ENCODE data around the gene ANKMY1. TPM values are rescaled to one million over a fixed set of nuclear protein-coding genes. Genes with fewer than 3 reads are reported as not detected.

ANKMY1 gene
- polyA plus RNA-seq, 1 experiment: 2.9 TPM

DNA sequence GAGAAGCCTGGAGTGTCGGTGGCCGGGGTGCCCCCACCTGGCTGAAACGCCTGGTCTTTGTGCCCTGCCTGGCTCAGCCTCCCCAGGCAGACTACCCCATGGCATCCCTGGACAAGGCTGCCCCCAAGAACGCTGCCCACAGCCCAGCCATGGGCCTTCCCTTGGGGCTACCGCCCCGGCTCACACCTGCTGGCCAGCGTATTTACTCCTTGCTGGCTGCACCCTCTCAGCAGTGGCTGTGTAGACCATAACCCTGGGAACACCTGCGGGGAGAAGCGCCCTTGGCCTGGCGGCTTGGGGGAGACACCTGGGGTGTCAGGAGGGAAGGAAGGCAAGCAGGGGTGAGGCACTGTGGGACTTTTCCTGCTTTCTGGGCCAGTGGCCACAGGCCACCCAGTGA lies 46.1 kb upstream of the ANKMY1 start:
- Histone ChIP-seq H3K27me3 (ENCODE audit: control insufficient read depth, insufficient read depth, low read length) (no peaks in the 10 kb centered on the region), H3K9me3 (ENCODE audit: control insufficient read depth, insufficient read depth, low read length) (no peaks in the 10 kb centered on the region; the same call in 1 of the 2 replicates), H3K4me3 (ENCODE audit: low read depth, low read length) (no peak overlapping the region), H3K27ac (ENCODE audit: low read depth, low read length) (no peak overlapping the region)
- TF ChIP-seq, protein P1, sequence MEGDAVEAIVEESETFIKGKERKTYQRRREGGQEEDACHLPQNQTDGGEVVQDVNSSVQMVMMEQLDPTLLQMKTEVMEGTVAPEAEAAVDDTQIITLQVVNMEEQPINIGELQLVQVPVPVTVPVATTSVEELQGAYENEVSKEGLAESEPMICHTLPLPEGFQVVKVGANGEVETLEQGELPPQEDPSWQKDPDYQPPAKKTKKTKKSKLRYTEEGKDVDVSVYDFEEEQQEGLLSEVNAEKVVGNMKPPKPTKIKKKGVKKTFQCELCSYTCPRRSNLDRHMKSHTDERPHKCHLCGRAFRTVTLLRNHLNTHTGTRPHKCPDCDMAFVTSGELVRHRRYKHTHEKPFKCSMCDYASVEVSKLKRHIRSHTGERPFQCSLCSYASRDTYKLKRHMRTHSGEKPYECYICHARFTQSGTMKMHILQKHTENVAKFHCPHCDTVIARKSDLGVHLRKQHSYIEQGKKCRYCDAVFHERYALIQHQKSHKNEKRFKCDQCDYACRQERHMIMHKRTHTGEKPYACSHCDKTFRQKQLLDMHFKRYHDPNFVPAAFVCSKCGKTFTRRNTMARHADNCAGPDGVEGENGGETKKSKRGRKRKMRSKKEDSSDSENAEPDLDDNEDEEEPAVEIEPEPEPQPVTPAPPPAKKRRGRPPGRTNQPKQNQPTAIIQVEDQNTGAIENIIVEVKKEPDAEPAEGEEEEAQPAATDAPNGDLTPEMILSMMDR (IDR thresholded peaks at IDR 0.05; ENCODE audit: low read depth, low read length): no peak
- ChIA-PET CTCF (interaction anchor here (1.4 kb wide), 1 partner anchor 237 kb away, joined by 4 read pairs; no protein-coding TSS in a partner anchor), POLR2A (no interaction called here)
- DNase-seq (ENCODE audit: low read depth, low spot score): no peak

DNA sequence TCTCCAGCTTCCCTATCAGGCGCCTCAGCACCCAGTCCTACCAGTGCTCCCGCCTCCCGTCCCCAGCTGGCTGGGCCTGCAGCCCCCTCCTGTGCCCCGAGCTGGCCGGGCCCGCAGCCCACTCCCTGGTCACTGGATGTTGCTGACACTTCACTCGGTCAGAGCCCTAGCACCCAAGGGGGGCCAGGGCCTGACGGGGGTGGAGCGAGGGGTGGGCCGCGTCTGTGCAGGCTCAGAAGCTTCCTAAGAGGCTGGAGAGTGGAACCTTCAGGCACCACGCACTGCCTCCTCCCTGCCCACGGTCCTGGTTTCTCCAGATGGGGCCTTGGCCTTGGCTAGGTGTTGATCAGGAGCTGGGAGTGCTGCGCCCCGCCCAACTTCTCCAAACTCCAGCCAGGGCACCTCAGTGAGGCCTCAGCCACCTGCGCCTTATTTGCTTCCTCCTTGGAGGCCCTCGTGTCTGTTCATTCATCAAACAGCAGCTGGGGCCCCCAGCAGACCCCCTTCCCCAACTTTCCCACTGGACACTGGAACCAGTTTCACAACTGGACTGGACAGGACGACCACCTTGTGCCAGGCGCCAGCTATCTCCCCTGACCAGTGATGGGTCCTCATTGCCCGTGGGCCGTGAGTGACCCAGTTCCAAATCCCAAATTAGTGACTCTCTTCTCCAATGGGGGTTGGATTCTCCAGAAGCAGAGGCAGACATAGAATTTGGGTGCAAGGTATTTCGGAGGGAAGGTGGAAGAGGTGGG lies 45.5 kb upstream of the ANKMY1 start:
- Histone ChIP-seq H3K9me3 (ENCODE audit: control insufficient read depth, insufficient read depth, low read length) (no peaks in the 10 kb centered on the region; the same call in 1 of the 2 replicates), H3K4me3 (ENCODE audit: low read depth, low read length) (no peak overlapping the region), H3K27ac (ENCODE audit: low read depth, low read length) (no peak overlapping the region), H3K27me3 (ENCODE audit: control insufficient read depth, insufficient read depth, low read length) (no peaks in the 10 kb centered on the region)
- CTCF ChIA-PET: no interaction called here
- no peak for DNase-seq (ENCODE audit: low read depth, low spot score)
- POLR2A ChIA-PET: no interaction called here
- TF ChIP-seq, protein P1 (IDR thresholded peaks at IDR 0.05; ENCODE audit: low read depth, low read length): no peak

DNA sequence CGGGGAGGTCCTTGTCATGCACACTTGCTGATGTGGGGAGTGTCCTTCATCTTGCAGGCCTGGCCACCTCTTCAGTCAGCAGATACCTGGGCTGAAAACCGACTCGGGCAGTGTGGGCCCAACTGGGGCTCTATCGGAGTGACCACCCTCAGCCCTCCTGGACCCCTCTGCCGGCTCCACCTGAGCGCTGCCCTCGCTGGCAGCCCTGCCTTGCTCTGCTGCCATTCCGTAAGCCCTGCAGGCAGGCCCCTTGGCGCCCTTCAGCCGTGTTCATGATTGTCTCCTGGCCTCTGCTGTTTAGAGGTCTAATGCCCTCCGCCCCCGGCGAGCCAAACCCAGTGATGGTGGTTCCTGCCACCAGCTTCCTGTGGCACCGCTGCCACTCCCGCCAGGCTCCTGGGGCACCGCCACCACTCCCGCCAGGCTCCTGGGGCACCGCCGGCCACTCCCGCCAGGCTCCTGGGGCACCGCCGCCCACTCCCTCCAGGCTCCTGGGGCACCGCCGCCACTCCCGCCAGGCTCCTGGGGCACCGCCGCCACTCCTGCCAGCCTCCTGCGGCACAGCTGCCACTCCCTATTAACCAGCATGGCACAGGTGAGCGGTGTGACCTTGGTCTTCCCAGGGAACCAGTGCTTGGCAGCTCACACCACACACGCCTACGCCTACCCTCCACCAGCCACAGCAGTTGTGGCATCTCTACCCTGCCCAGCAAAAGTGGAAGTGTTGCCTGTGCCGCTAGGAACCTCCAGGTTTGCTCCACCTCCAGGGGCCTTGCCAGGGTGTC lies 44.7 kb upstream of the ANKMY1 start:
- CTCF ChIA-PET: no interaction called here
- no peak for DNase-seq (ENCODE audit: low read depth, low spot score)

DNA sequence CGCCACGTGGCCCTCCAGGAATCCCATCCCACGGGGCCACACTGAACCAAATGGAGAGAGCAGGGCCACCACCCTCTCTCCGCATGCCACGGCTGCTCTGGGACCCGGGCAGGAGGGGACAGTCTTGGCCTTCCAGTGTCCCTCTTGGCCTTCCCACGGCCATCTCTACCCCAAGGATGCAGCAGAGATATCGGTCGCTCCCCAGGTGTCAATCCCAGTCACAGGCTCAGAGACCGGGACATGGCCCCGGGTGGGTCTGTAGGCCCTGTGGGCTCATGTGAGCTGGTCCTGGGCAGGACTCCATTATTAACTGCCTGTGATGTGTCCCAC lies 44.0 kb upstream of the ANKMY1 start:
- ChIA-PET POLR2A (interaction anchor here (0.6 kb wide), 1 partner anchor 35 kb away, joined by 3 read pairs; no protein-coding TSS in a partner anchor), CTCF (no interaction called here)
- TF ChIP-seq, protein P1 (IDR thresholded peaks at IDR 0.05; ENCODE audit: low read depth, low read length): no peak

More for the DNA sequence above, 44.7 kb upstream of the ANKMY1 start:
- TF ChIP-seq, protein P1 (IDR thresholded peaks at IDR 0.05; ENCODE audit: low read depth, low read length): no peak
- Histone ChIP-seq H3K27ac (ENCODE audit: low read depth, low read length) (no peak overlapping the region), H3K27me3 (ENCODE audit: control insufficient read depth, insufficient read depth, low read length) (no peaks in the 10 kb centered on the region), H3K4me3 (ENCODE audit: low read depth, low read length) (no peak overlapping the region), H3K9me3 (ENCODE audit: control insufficient read depth, insufficient read depth, low read length) (no peaks in the 10 kb centered on the region; the same call in 1 of the 2 replicates)
- POLR2A ChIA-PET: interaction anchor here (0.6 kb wide), 1 partner anchor 36 kb away, joined by 3 read pairs; no protein-coding TSS in a partner anchor

More for the DNA sequence above, 44.0 kb upstream of the ANKMY1 start:
- H3K9me3 ChIP-seq (ENCODE audit: control insufficient read depth, insufficient read depth, low read length): no peaks in the 10 kb centered on the region; the same call in 1 of the 2 replicates
- DNase-seq (ENCODE audit: low read depth, low spot score): no peak
- no peaks in the 10 kb centered on the region for H3K27me3 ChIP-seq (ENCODE audit: control insufficient read depth, insufficient read depth, low read length)
- no peak overlapping the region for H3K4me3 ChIP-seq (ENCODE audit: low read depth, low read length)
- H3K27ac ChIP-seq (ENCODE audit: low read depth, low read length): no peak overlapping the region

Data from AG04450 (cell line).